Measurements from ENCODE around the gene SEC24D. TPM values are rescaled to one million over a fixed set of nuclear protein-coding genes. Genes with fewer than 3 reads are reported as not detected.

SEC24D gene
- total RNA-seq, 1 experiment from 2014 or later = 61.5 TPM

GRCh38 chr4:118826723-118827444 is 9.0 kb downstream of the SEC24D start:
- Mint-ChIP-seq H3K27me3 (ENCODE audit: low read depth) (no peaks in the 10 kb centered on the region), H3K9me3 (no peaks in the 10 kb centered on the region), H3K36me3 (ENCODE audit: insufficient read depth in 1 of 3, low read depth in 3 of 3) (peaks cover 31 to 60% (median 46%) of the 10 kb centered on the region in 3 experiments), H3K4me1 (peaks cover 33 to 38% of the 10 kb centered on the region in 2 experiments), H3K4me3 (peak overlapping the region in 1 of 2 experiments; percentile 25; a peak in 2 of 5 replicates), H3K27ac (peak overlapping the region; percentile 0 to 93 (median 83); a peak in 5 of 7 replicates)
- Histone ChIP-seq H3K4me1 (ENCODE audit: insufficient read depth, low read length) (peaks cover 5% of the 10 kb centered on the region), H2AFZ (ENCODE audit: low read length) (no peak overlapping the region), H4K20me1 (ENCODE audit: control insufficient read depth, insufficient read depth, insufficient read length) (no peaks in the 10 kb centered on the region), H2AK5ac (ENCODE audit: insufficient read length, low read length) (no peak overlapping the region), H3K4ac (ENCODE audit: low read depth, low read length) (no peak overlapping the region), H4K8ac (replicated peaks; ENCODE audit: insufficient read length, low read depth, low read length) (no peak overlapping the region), H2BK15ac (ENCODE audit: low read depth, low read length) (no peak overlapping the region), H2BK120ac (ENCODE audit: low read depth, low read length, poor library complexity, severe bottlenecking) (no peak overlapping the region), H3T11ph (ENCODE audit: low read length) (no peak overlapping the region), H3K23me2 (ENCODE audit: insufficient read length, low read depth, low read length, poor library complexity, severe bottlenecking) (no peaks in the 10 kb centered on the region), H4K5ac (ENCODE audit: insufficient read length, low read depth, low read length) (no peak overlapping the region), H3K79me1 (ENCODE audit: insufficient read depth, low read depth, low read length, poor library complexity, severe bottlenecking) (peaks cover 20% of the 10 kb centered on the region), H2BK12ac (ENCODE audit: insufficient read length, low read depth, low read length) (no peak overlapping the region), H3K9me3 (ENCODE audit: control insufficient read depth, low read depth, low read length) (no peaks in the 10 kb centered on the region), H3K9ac (ENCODE audit: extremely low read depth, insufficient read length, low read length) (no peak overlapping the region), H3K56ac (ENCODE audit: insufficient read length, low read depth, low read length) (no peak overlapping the region), H4K91ac (ENCODE audit: insufficient read length, low read depth, low read length) (no peak overlapping the region), H3K18ac (ENCODE audit: insufficient read length, low read depth, low read length) (no peak overlapping the region), H2BK20ac (ENCODE audit: low read depth, low read length, poor library complexity, severe bottlenecking) (no peak overlapping the region), H3K14ac (ENCODE audit: insufficient read depth, low read length) (no peak overlapping the region), H3K4me2 (ENCODE audit: insufficient read depth, insufficient read length, low read length) (no peak overlapping the region), H2BK5ac (ENCODE audit: insufficient read length, low read length) (no peak overlapping the region), H3K23ac (ENCODE audit: insufficient read length, low read depth, low read length) (no peak overlapping the region), H3K27me3 (ENCODE audit: insufficient read depth, low read length) (no peaks in the 10 kb centered on the region), H3K79me2 (ENCODE audit: insufficient read depth, low read length) (peaks cover 16% of the 10 kb centered on the region; the same call in 1 of the 2 replicates), H3K27ac (ENCODE audit: insufficient read length, low read depth, low read length) (no peak overlapping the region)
- no peak for TF ChIP-seq CTCF (conservative IDR thresholded peaks at IDR 0.05)
- no CpG with 5 or more reads among the region's 2 CpGs for WGBS (ENCODE audit: extremely low coverage, insufficient read length, low lambda C conversion rate)
- no peak for DNase-seq
